HuH-7.5 (cell line): ENCODE results near the gene PORCN.
"Not testable (repeated sequence)": the region's sequence is repeated elsewhere in the genome, so short reads cannot be mapped to it uniquely, and the experiment has no call there.

Source experiments
- DNase-seq: peaks from one replicate; pipeline ENCODE4 v3.0.0; 2011; ENCODE audit warnings: low spot score

The PORCN gene

GRCh38 chrX:48512371-48512935 is 3.7 kb downstream of the PORCN start:
- no peak for DNase-seq

DNA sequence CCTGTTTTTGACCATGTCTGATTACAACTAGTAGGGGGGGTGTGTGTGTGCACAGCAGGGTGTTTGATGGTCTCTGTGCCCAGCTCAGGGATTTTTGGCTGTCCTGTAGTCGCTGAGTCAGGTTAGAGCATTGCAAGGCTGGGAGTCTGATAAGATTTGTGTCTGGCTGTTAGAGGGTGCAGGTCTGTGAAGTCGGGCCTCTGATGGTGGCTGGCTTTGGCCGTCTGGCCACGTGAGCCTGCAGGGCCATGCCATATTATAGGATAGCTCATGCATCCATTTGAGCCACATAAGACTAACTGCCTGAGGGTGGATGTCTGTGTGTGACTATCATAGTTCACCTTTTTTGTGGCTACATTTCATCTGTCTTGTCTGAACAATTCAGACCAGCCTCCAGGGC is 4.9 kb downstream of the PORCN start:
- no peak for DNase-seq

DNA sequence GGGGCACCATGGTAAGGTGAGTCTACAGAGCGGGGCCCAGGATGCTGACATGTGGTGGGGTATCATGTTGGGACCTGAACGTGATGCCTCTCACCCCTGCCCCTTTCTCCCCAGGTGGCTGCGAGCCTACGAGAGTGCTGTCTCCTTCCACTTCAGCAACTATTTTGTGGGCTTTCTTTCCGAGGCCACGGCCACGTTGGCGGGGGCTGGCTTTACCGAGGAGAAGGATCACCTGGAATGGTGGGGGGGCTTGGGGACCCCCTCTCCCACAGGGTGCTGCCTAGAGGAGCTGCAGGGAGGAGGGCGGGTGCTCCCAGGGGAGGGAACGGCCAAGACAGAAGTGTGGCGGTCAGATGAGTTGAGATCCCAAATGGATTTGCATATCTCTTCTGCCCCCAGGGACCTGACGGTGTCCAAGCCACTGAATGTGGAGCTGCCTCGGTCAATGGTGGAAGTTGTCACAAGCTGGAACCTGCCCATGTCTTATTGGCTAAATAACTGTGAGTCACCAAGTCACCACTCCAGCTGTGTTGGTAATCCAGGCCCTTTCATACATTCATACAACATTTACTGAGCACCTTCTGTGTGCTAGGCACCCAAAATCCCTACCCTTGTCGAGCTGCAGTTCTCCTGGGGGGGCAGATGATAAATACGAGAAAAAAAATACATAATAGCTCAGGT is 5.5 kb downstream of the PORCN start:
- no peak for DNase-seq

DNA sequence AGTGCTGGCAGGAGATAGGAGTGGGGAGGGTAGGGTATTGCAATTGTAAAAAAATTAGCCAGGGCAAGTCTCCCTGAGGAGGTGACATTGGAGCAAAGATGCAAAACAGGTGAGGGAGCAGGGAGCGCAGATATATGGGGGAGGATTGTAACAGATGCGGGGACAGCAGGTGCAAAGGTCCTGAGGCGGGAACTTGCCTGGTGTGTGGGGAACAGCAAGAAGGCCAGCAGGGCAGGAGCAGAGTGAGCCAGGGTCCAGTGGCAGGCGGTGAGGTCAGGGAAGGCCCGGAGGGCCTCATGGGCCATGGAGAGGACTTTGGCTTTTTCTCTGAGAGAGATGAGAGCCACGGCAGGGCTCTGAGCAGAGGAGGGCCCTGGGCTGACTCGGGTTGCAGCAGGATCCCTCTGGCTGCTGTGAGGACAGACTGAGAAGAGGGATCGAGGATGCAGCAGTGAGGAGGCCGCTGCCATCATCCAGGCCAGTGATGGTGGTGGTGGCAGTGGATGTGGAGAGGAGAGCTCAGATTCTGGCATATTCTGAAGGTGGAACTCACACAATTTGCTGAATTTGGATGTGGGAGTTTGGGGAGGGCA is 6.2 kb downstream of the PORCN start:
- no peak for DNase-seq

DNA sequence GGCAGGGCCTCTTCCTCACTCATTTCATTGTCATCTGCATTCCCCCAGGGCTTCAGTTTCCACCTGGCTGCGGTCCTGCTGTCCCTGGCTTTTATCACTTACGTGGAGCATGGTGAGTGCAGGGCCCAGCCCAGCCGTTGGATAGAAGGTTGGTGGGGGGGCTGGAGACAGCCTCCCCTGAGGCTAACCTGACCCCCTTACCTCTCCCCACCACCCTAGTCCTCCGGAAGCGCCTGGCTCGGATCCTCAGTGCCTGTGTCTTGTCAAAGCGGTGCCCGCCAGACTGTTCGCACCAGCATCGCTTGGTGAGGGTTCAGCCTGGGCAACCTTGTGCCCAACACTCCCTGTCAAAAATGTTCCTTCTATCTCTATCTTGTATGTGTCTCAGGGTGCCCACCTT is 7.0 kb downstream of the PORCN start:
- DNase-seq, result no peak

DNA sequence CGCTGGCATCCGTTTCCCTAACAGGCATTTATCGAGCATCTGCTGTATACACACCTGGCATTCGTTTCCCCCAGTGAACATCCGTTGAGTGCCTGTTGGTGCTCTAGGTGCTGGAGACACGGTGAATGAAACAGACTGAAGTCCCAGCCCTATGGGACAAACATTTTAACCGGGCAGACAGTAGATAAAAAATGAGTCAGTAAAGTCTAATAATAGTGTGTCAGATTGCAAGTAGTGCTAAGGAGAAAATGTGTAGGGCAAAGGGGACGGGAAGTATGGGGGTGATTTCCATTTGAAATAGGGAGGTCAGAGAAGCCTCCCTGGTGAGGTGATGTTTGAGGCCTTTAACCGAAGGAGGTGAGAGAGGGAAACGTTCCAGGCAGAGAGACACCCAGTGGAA is 7.5 kb downstream of the PORCN start:
- DNase-seq, result no peak

- no peak for DNase-seq
Observed at GRCh38 chrX:48516987-48517386, 8.2 kb downstream of the PORCN start.

- not testable (repeated sequence) for DNase-seq
Observed at GRCh38 chrX:48519481-48519880, 10.7 kb downstream of the PORCN start.

GRCh38 chrX:48520455-48520854 is 11.7 kb downstream of the PORCN start:
- DNase-seq, result no peak

GRCh38 chrX:48520976-48521352 is 12.2 kb downstream of the PORCN start:
- no peak for DNase-seq

DNA sequence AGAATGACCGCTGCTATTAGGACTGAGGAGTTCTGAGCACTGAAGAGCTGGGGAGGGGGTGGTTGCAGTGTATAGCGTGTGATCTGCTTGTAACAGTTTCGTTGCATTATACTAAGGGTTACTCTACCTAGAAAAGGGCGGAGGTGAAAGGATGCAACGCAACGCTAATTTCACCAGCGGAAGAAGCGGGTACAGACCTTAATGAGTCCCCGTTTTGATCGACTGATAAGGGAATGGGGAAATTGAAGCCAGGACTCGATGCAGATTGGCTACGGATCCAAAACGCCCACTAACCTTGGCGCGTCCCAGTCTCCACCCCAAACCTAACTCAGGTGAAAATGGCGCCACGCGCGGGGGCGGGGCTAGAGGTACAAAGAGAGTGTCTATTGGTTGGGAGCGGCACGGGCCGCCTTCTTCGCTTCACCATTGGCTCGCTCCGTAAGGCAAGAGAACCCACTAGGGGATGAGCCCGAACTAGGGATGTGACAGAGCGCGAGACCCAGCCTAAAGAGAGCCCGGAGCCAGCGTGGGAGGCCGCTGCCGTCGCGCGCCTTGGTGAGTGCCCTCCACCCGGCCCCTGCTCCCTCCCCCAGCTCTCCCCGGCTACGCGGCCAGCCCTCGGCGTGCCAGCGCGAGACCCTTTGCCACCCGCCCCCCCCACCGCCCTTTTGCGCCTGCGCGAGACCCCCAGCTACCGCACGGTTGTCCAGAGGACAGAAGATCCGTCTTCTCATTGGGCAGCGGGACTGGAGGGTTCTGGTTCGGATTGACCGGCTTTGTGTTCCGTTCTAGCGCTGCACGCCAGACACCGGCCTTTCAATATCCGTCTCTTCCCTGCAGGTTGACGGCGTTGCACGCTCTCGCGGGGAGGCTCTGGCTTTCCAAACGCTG is 12.8 kb downstream of the PORCN start, which contains the start of gene EBP:
TSS of gene EBP (plus strand) at position 456 of the 891 bp plus-strand sequence. CDS start 1,964 bp downstream, outside the sequence.
- DNase-seq, result peak; percentile 90

DNA sequence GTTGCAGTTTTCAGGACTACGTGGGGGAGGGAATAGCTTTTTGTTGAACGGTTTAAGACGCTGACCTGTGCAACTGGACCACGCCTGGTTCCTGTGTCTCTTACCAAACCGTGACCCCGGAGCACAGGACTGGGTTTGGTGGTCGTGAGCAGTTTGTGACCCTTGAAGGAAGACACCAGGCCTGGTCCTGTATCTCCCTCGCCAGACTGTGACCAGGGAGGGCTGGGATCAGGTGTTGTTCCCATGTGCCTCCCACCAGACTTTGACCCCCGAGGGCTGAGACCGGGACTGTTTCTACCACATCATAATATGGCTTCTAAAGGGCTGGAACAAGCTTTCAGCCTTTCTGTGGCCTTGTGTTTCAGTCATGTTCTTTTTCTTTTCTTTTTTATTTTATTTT is 13.5 kb downstream of the PORCN start:
- no peak for DNase-seq

GRCh38 chrX:48523682-48524081 is 14.9 kb downstream of the PORCN start:
- no peak for DNase-seq

DNA sequence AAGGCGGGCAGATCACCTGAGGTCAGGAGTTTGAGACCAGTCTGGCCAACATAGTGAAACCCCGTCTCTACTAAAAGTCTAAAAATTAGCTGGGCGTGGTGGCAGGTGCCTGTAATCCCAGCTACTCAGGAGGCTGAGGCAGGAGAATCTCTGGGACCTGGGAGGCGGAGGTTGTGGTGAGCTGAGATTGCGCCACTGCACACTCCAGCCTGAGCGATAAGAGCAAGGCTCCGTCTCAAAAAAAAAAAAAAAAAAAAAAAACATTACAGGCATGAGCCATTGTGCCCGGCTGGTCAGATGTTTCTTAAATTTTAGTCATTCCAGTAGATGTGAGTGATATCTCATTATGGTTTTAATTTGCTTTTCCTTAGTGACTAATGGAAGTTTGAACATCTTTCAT is 17.1 kb downstream of the PORCN start:
- not testable (repeated sequence) for DNase-seq

DNA sequence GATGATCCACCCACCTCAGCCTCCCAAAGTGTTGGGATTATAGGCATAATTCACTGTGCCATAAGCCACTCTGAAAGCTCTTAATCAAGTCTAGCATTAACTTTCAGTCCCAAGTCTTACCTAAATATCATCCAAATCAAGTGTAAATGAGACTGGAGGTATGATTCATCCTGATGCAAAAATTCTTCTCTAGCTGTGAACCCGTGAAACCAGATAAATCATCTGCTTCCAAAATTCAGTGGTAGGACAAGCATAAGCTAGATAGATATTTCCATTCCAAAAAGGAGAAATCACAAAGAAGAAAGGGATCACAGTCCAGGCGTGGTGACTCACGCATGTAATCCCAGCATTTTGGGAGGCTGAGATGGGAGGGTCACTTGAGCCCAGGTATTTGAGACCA is 21.9 kb downstream of the PORCN start:
- DNase-seq, result no peak

DNA sequence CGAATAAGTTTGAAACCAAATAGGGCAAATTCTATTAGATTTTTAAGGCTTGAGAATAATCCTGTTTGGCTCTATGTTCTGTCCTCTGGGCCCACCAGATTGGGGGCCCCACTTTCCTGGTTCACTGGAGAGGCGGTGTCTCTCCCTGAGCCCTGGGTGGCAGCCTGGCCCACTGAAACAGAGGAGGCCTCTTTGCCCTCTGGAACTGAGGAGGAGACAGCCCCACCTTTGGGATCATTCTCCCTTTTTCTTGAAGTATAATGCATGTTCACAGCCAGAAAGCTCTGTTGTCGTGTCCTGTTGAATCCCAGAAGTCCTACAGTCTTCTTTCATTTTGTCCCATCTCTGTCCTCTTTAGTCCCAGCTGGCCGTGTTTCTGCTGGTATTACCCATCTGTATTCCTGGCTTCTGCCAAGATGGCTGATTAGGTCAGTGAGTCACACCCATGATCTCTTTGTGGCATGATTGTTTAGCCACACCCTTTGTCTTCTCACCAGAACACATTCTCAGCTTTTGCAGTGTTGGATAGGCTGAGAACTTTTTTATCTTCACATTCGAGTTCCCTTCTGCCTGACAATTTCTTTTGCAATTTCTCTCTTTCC is 22.7 kb downstream of the PORCN start:
- no peak for DNase-seq

DNA sequence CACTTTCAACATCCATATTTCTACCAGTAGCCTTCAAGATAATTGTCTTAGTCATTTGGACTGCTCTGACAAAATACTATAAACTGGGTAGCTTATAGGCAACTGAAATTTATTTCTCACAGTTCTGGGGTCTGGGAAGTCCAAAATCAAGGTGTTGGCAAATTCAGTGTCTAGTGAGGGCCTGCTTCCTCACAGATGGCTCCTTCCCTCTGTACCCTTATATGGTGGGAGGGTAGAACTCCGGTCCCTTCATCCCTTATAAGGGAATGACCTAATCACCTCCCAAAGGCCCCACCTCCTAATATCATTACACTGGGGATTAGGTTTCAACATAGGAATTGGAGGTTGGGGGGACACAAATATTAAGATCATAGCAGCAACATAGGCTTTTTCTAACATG is 23.4 kb downstream of the PORCN start:
- no peak for DNase-seq

DNA sequence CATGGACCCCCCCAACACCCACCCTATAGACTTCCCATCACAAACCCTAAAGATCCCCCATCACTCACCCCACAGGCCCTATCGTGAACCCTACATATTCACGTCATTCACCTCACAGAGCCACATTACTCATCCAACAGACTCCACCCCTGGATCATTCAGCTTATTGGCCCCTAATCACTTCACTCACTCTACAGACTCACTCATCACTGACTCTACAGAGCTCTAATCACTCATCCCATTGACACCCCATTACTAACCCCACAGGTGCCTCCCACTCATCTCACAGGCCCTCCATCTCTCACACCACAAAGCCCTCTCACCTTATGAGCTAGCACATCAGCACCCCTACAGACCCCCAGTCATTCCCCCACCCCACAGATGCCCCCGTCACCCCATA is 24.4 kb downstream of the PORCN start:
- DNase-seq, result no peak

GRCh38 chrX:48538641-48539344 is 30.0 kb downstream of the PORCN start:
- DNase-seq, result no peak

- DNase-seq, result peak; percentile 82
Observed at GRCh38 chrX:48539345-48540027, 30.7 kb downstream of the PORCN start, which contains the start of gene TBC1D25. TSS of gene TBC1D25 (plus strand) at chrX:48539714. CDS start at chrX:48539798, 84 bp downstream.

DNA sequence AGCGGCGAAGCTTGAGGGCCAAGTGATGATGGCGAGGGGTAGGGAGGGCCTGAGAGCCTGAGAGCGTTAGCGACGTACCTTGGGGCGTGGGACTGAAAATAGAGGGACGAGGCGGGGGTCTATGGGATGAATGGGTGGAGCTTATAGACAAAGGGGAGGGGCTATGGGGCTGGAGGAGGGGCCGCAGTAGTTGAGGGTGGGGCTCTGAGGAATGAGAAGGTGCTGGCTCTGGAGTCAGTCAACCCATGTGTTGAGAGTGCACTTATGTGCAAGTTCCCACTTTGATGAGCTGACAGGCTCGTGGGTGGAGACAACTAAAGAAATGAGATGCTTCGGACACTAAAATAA is 31.2 kb downstream of the PORCN start:
- DNase-seq, result peak; percentile 40
